SK-N-DZ (cell line): ENCODE results near the gene F10.

Source experiments
- DNase-seq: peaks from one replicate; pipeline ENCODE4 v3.0.0-alpha.2; 2015; ENCODE audit warnings: low spot score

The F10 gene

GRCh38 chr13:113086031-113086750, 36.4 kb upstream of the F10 start:
- no peak for DNase-seq

GRCh38 chr13:113086991-113087922, 35.3 kb upstream of the F10 start:
- no peak for DNase-seq

- no peak for DNase-seq
Measured at GRCh38 chr13:113087923-113088690, 34.5 kb upstream of the F10 start.

GRCh38 chr13:113088691-113089020, 33.9 kb upstream of the F10 start:
- DNase-seq = no peak

- no peak for DNase-seq
Measured at GRCh38 chr13:113089693-113090414, 32.7 kb upstream of the F10 start.

- DNase-seq = no peak
Measured at GRCh38 chr13:113090415-113090770, 32.2 kb upstream of the F10 start.

- DNase-seq = no peak
Measured at GRCh38 chr13:113090806-113091205, 31.8 kb upstream of the F10 start.

GRCh38 chr13:113091211-113091771, 31.3 kb upstream of the F10 start:
- DNase-seq = no peak

GRCh38 chr13:113091891-113092775, 30.5 kb upstream of the F10 start:
- DNase-seq = no peak

- no peak for DNase-seq
Measured at GRCh38 chr13:113092776-113093579, 29.6 kb upstream of the F10 start.

GRCh38 chr13:113093580-113094409, 28.8 kb upstream of the F10 start:
- no peak for DNase-seq

- DNase-seq = no peak
Measured at GRCh38 chr13:113094410-113094800, 28.2 kb upstream of the F10 start.

- DNase-seq = no peak
Measured at GRCh38 chr13:113095146-113096051, 27.2 kb upstream of the F10 start.

- no peak for DNase-seq
Measured at GRCh38 chr13:113096052-113096744, 26.4 kb upstream of the F10 start.

- DNase-seq = no peak
Measured at GRCh38 chr13:113096745-113097305, 25.8 kb upstream of the F10 start.

- no peak for DNase-seq
Measured at GRCh38 chr13:113097651-113098050, 24.9 kb upstream of the F10 start.
